Stomach (tissue), 9 donors: Measurements from ENCODE around the gene LYZL1. TPM values are rescaled to one million over a fixed set of nuclear protein-coding genes. Genes with fewer than 3 reads are reported as not detected.

Experiments used
- DNase-seq, 2 donors: peaks; one replicate each; pipeline versions ENCODE4 v3.0.0 to v3.0.0-alpha.2; 2013 to 2019
- H3K27ac ChIP-seq, 5 donors: fragments of 200-600 bp in 4 of 5; sonication (generic) in 4 of 5; one replicate each; pipeline ENCODE4 v1.5.1; 2013 to 2019; ENCODE audit warnings: mild to moderate bottlenecking in 1 of 5, moderate library complexity in 1 of 5
- H3K27me3 ChIP-seq, 3 donors: fragments of 200-600 bp; sonication (generic); one replicate each; pipeline ENCODE4 v1.5.1; 2017 to 2019; ENCODE audit warnings: mixed run types in 1 of 3
- H3K36me3 ChIP-seq, 4 donors: fragments of 200-600 bp; sonication (generic); 1 replicate in 3 of 4; 2 replicates in 1 of 4; pipeline ENCODE4 v1.5.1; 2016 to 2019
- H3K4me1 ChIP-seq, 4 donors: fragments of 200-600 bp; sonication (generic); one replicate each; pipeline ENCODE4 v1.5.1; 2016 to 2019
- H3K4me3 ChIP-seq, 4 donors: fragments of 200-600 bp; sonication (generic) in 3 of 4; one replicate each; pipeline ENCODE4 v1.5.1; 2016 to 2019; ENCODE audit warnings: mild to moderate bottlenecking in 1 of 4
- H3K9me3 ChIP-seq, 4 donors: fragments of 200-600 bp; sonication (generic); one replicate each; pipeline ENCODE4 v1.5.1; 2016 to 2019
- EP300 ChIP-seq: sonication (generic); formaldehyde crosslinking; IDR thresholded peaks from one replicate; pipeline ENCODE4 v1.6.1; 2017; ENCODE audit warnings: antibody characterized with exemption
- POLR2A ChIP-seq, 4 donors: fragments of 450-650 bp; IDR thresholded peaks; one replicate each; pipeline ENCODE4 v1.6.1; 2016; ENCODE audit warnings: antibody characterized with exemption in 4 of 4, control low read depth in 2 of 4, mild to moderate bottlenecking in 1 of 4, moderate library complexity in 1 of 4
- POLR2AphosphoS5 ChIP-seq, 3 donors: sonication (generic); formaldehyde crosslinking; IDR thresholded peaks; one replicate each; pipeline ENCODE4 v1.6.1; 2016; ENCODE audit warnings: antibody characterized with exemption in 3 of 3
- WGBS, 5 donors: extraction: QIAGEN DNeasy Blood & Tissue Kit in 3 of 5; methylation state at CpG; one replicate each; pipeline versions ENCODE4 v1.1.5 to v1.1.7; 2013 to 2018; 5-methylcytosine and 5-hydroxymethylcytosine counted together
- intact Hi-C: fragments of 100-400 bp; cut with DNase I; formaldehyde crosslinking; loops from one replicate; pipeline ENCODE4 v1.15.1; 2023; ENCODE audit warnings: low total_unique reads
- polyA plus RNA-seq, 3 donors: library from polyadenylated mRNA; stranded (reverse); fragments of 200-250 nt; gene quantifications; one replicate each; pipeline ENCODE4 v1.2.3, GENCODE V29; 2013
- total RNA-seq, 5 donors: library from RNA; depleted of rRNA; stranded (reverse); fragments of >200 nt; gene quantifications; one replicate each; pipeline versions ENCODE4 v1.1.0 to v1.2.3, GENCODE V29; 2014 to 2016
- TF ChIP-seq, protein P1 (sequence below), 7 experiments: fragments of 450-650 bp in 4 of 7; fragments of 200-600 bp in 3 of 7; sonication (generic) in 3 of 7; IDR thresholded peaks; one replicate each; pipeline ENCODE4 v1.5.1; 2016 to 2019; ENCODE audit warnings: antibody characterized with exemption in 7 of 7, control low read depth in 2 of 7, mild to moderate bottlenecking in 1 of 7
- donor health status: healthy with polysubstance abuse.
- donor health status: Bipolar disorder and iron deficiency.
- donor health status: healthy.

LYZL1 gene
- total and polyA plus RNA-seq, 8 donors = not detected

DNA sequence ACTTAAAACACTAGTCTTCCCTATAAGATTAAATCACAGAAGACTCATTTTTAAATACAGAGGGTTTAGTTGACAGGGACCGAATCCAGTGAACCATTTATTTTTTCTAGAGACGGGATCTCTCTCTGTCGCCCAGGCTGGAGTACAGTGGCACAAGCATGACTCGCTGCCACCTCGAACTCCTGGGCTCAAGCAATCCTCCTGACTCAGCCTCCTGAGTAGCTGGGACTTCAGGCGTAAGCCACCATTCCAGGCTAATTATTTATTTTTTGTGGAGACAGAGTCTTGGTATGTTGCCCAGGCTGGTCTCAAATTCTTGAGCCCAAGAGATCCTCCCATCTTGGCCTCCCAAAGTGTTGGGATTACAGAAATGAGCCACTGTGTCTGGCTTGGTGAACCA, 20.9 kb upstream of the LYZL1 start:
- Histone ChIP-seq H3K36me3 (no peaks in the 10 kb centered on the region), H3K27ac (no peak overlapping the region), H3K4me1 (no peaks in the 10 kb centered on the region), H3K4me3 (no peak overlapping the region), H3K9me3 (no peaks in the 10 kb centered on the region), H3K27me3 (no peaks in the 10 kb centered on the region)
- WGBS, 5 donors = 88 to 97% (median 92%) methylated on average over 6 of the region's 6 CpGs
- no peak for DNase-seq
- TF ChIP-seq EP300 (no peak), POLR2A (IDR thresholded peaks at IDR 0.05) (no peak), POLR2AphosphoS5 (IDR thresholded peaks at IDR 0.05) (no peak)
- TF ChIP-seq, protein P1, sequence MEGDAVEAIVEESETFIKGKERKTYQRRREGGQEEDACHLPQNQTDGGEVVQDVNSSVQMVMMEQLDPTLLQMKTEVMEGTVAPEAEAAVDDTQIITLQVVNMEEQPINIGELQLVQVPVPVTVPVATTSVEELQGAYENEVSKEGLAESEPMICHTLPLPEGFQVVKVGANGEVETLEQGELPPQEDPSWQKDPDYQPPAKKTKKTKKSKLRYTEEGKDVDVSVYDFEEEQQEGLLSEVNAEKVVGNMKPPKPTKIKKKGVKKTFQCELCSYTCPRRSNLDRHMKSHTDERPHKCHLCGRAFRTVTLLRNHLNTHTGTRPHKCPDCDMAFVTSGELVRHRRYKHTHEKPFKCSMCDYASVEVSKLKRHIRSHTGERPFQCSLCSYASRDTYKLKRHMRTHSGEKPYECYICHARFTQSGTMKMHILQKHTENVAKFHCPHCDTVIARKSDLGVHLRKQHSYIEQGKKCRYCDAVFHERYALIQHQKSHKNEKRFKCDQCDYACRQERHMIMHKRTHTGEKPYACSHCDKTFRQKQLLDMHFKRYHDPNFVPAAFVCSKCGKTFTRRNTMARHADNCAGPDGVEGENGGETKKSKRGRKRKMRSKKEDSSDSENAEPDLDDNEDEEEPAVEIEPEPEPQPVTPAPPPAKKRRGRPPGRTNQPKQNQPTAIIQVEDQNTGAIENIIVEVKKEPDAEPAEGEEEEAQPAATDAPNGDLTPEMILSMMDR (IDR thresholded peaks at IDR 0.05) = no peak
- intact Hi-C loops = no loop called here

DNA sequence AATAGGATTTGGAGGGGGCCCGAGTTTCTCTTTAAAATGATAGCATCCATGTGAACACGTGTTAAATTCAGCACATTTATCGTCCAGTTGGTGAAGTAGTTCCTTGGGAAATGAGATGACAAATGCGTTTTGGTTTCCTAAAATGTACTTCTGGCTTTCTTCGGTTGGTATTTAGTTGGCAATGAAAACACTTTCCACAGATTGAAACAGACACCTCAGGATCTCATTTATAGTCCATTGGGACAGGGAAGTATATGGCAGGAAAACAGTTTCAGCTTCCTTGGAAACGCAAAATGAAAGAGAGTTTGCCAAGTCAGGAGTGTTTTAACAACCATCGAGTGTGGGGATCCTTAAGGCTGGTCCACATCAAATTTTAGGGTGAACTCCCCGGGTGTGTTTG, 19.4 kb upstream of the LYZL1 start:
- H3K36me3 ChIP-seq = no peaks in the 10 kb centered on the region
- intact Hi-C loops = no loop called here

DNA sequence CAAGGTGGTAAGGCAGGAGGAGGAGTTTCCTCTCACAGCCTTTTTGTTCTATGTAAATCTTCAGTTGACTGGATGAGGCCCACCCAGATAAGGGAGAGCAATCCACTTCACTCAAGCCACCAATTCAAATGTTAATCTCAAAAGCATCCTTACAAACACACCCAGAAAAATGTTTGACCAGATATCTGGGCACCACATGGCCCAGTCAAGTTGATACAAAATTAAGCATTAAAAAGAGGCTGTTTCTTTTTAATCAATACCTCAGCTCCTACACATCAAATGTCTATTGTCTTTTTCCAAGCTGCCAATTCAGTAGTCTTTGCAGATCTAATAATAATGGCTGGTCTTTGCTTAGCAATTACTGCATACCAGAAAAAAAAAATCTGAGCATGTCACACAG, 18.0 kb upstream of the LYZL1 start:
- Histone ChIP-seq H3K27me3 (no peaks in the 10 kb centered on the region), H3K36me3 (no peaks in the 10 kb centered on the region), H3K9me3 (no peaks in the 10 kb centered on the region), H3K27ac (no peak overlapping the region), H3K4me3 (no peak overlapping the region), H3K4me1 (no peaks in the 10 kb centered on the region)
- TF ChIP-seq POLR2AphosphoS5 (IDR thresholded peaks at IDR 0.05) (no peak), POLR2A (IDR thresholded peaks at IDR 0.05) (no peak), EP300 (no peak)
- TF ChIP-seq, protein P1 (IDR thresholded peaks at IDR 0.05) = no peak
- intact Hi-C loops = no loop called here
- no peak for DNase-seq

More for the DNA sequence above, 19.4 kb upstream of the LYZL1 start:
- WGBS, 5 donors = 78 to 90% (median 87%) methylated on average over 8 of the region's 8 CpGs
- H3K27ac ChIP-seq = no peak overlapping the region
- TF ChIP-seq POLR2AphosphoS5 (IDR thresholded peaks at IDR 0.05) = no peak
- TF ChIP-seq, protein P1 (IDR thresholded peaks at IDR 0.05) = no peak
- no peak for DNase-seq
- no peak overlapping the region for H3K4me3 ChIP-seq
- H3K4me1 ChIP-seq = no peaks in the 10 kb centered on the region
- no peaks in the 10 kb centered on the region for H3K9me3 ChIP-seq
- H3K27me3 ChIP-seq = no peaks in the 10 kb centered on the region

DNA sequence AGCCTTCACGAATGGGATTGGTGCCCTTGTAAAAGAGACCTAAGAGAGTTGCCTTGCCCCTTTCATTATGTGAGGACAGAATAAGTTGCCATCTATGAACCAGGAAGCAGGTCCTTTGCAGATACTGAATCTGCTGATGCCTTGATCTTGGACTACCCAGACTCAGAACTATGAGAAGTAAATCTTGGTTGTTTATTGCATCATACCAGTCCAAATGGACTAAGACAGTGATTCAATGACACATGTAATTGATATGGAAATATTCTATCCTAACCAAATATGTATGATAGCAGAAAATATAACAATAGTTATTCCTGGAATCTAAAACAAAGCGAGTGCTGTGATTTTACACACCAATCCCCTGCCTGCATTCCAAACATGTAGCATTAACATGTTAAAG, 17.0 kb upstream of the LYZL1 start:
- Histone ChIP-seq H3K27ac (no peak overlapping the region), H3K9me3 (no peaks in the 10 kb centered on the region), H3K4me1 (no peaks in the 10 kb centered on the region), H3K4me3 (no peak overlapping the region), H3K36me3 (no peaks in the 10 kb centered on the region), H3K27me3 (no peaks in the 10 kb centered on the region)
- WGBS, 5 donors = 63 to 74% (median 67%) methylated on average over 2 of the region's 2 CpGs
- DNase-seq = no peak
- no peak for TF ChIP-seq EP300
- TF ChIP-seq, protein P1 (IDR thresholded peaks at IDR 0.05) = no peak
- no peak for TF ChIP-seq POLR2A (IDR thresholded peaks at IDR 0.05)
- TF ChIP-seq POLR2AphosphoS5 (IDR thresholded peaks at IDR 0.05) = no peak
- intact Hi-C loops = no loop called here
